ENCODE measurements around the gene CAPN1. TPM values are rescaled to one million over a fixed set of nuclear protein-coding genes. Genes with fewer than 3 reads are reported as not detected.
A peak's percentile ranks its signal among the peaks of the same experiment; 100 is the strongest.
"Not testable (repeated sequence)": the region's sequence is repeated elsewhere in the genome, so short reads cannot be mapped to it uniquely, and the experiment has no call there.

The CAPN1 gene
- total RNA-seq, 2 experiments from 2014 or later, result 170 to 179 TPM

GRCh38 chr11:65147352-65148075, 34.2 kb upstream of the CAPN1 start:
- no peak for ATAC-seq
- H3K27me3 Mint-ChIP-seq (ENCODE audit: low read depth), result peaks cover 27% of the 10 kb centered on the region
- H3K9me3 Mint-ChIP-seq (ENCODE audit: insufficient read depth), result no peaks in the 10 kb centered on the region
- CTCF ChIA-PET, result interaction anchor here (1.3 to 1.7 kb wide), 2 partner anchors 12 to 182 kb away, joined by 5 read pairs; no protein-coding TSS in a partner anchor
- H3K27ac Mint-ChIP-seq, result no peak overlapping the region
- H3K36me3 Mint-ChIP-seq (ENCODE audit: low read depth), result no peaks in the 10 kb centered on the region
- H3K4me3 Mint-ChIP-seq, result no peak overlapping the region
- peaks cover 9% of the 10 kb centered on the region for H3K4me1 Mint-ChIP-seq (ENCODE audit: low read depth)
- no peak for DNase-seq
- POLR2A ChIA-PET, result interaction anchor here (0.9 to 2.0 kb wide), 3 partner anchors 10 to 24 kb away, joined by 3 to 6 read pairs (median 4); no protein-coding TSS in a partner anchor

GRCh38 chr11:65148657-65149056, 33.1 kb upstream of the CAPN1 start:
- Mint-ChIP-seq H3K4me3 (no peak overlapping the region), H3K9me3 (ENCODE audit: insufficient read depth) (no peaks in the 10 kb centered on the region), H3K4me1 (ENCODE audit: low read depth) (peaks cover 9% of the 10 kb centered on the region), H3K36me3 (ENCODE audit: low read depth) (no peaks in the 10 kb centered on the region), H3K27ac (no peak overlapping the region), H3K27me3 (ENCODE audit: low read depth) (peaks cover 31% of the 10 kb centered on the region)
- ChIA-PET CTCF (no interaction called here), POLR2A (interaction anchor here (1.5 to 2.0 kb wide), 2 partner anchors 13 to 23 kb away, joined by 4 to 6 read pairs; no protein-coding TSS in a partner anchor)
- ATAC-seq, result no peak
- DNase-seq, result no peak

- ATAC-seq; CTCF ChIA-PET; POLR2A ChIA-PET; H3K36me3 Mint-ChIP-seq (ENCODE audit: low read depth); DNase-seq; H3K4me1 Mint-ChIP-seq (ENCODE audit: low read depth); H3K27ac Mint-ChIP-seq; H3K9me3 Mint-ChIP-seq (ENCODE audit: insufficient read depth); H3K4me3 Mint-ChIP-seq: not testable (repeated sequence)
- H3K27me3 Mint-ChIP-seq (ENCODE audit: low read depth), result peaks cover 28% of the 10 kb centered on the region
Measured at GRCh38 chr11:65150131-65150508, 31.6 kb upstream of the CAPN1 start.

GRCh38 chr11:65150509-65151299, 31.0 kb upstream of the CAPN1 start:
- H3K9me3 Mint-ChIP-seq (ENCODE audit: insufficient read depth), result no peaks in the 10 kb centered on the region
- H3K4me3 Mint-ChIP-seq, result no peak overlapping the region
- ChIA-PET POLR2A (no interaction called here), CTCF (interaction anchor here (0.6 kb wide), 1 partner anchor 53 kb away, joined by 3 read pairs; no protein-coding TSS in a partner anchor)
- H3K4me1 Mint-ChIP-seq (ENCODE audit: low read depth), result peaks cover 9% of the 10 kb centered on the region
- peaks cover 23% of the 10 kb centered on the region for H3K27me3 Mint-ChIP-seq (ENCODE audit: low read depth)
- H3K27ac Mint-ChIP-seq, result no peak overlapping the region
- ATAC-seq, result peak; percentile 36
- DNase-seq, result no peak
- no peaks in the 10 kb centered on the region for H3K36me3 Mint-ChIP-seq (ENCODE audit: low read depth)

- no peak for DNase-seq
- Mint-ChIP-seq H3K9me3 (ENCODE audit: insufficient read depth) (no peaks in the 10 kb centered on the region), H3K27me3 (ENCODE audit: low read depth) (peaks cover 22% of the 10 kb centered on the region), H3K27ac (no peak overlapping the region), H3K4me1 (ENCODE audit: low read depth) (peaks cover 9% of the 10 kb centered on the region), H3K36me3 (ENCODE audit: low read depth) (no peaks in the 10 kb centered on the region), H3K4me3 (no peak overlapping the region)
- POLR2A ChIA-PET, result interaction anchor here (1.2 kb wide), 1 partner anchor 18 kb away, joined by 3 read pairs; no protein-coding TSS in a partner anchor
- CTCF ChIA-PET, result interaction anchor here (0.6 to 1.0 kb wide), 2 partner anchors 52 to 53 kb away, joined by 3 read pairs; no protein-coding TSS in a partner anchor
- no peak for ATAC-seq
Measured at GRCh38 chr11:65151331-65151899, 30.3 kb upstream of the CAPN1 start.

GRCh38 chr11:65152122-65152521, 29.6 kb upstream of the CAPN1 start:
- DNase-seq, result no peak
- peaks cover 12% of the 10 kb centered on the region for H3K4me1 Mint-ChIP-seq (ENCODE audit: low read depth)
- H3K36me3 Mint-ChIP-seq (ENCODE audit: low read depth), result no peaks in the 10 kb centered on the region
- ChIA-PET POLR2A (interaction anchor here (0.6 to 1.2 kb wide), 2 partner anchors 19 to 110 kb away, joined by 3 read pairs; no protein-coding TSS in a partner anchor), CTCF (interaction anchor here (1.0 kb wide), 1 partner anchor 51 kb away, joined by 3 read pairs; no protein-coding TSS in a partner anchor)
- ATAC-seq, result no peak
- H3K9me3 Mint-ChIP-seq (ENCODE audit: insufficient read depth), result no peaks in the 10 kb centered on the region
- H3K27me3 Mint-ChIP-seq (ENCODE audit: low read depth), result peaks cover 22% of the 10 kb centered on the region
- no peak overlapping the region for H3K4me3 Mint-ChIP-seq
- H3K27ac Mint-ChIP-seq, result no peak overlapping the region

- Mint-ChIP-seq H3K9me3 (ENCODE audit: insufficient read depth) (no peaks in the 10 kb centered on the region), H3K27ac (no peak overlapping the region), H3K4me3 (no peak overlapping the region), H3K36me3 (ENCODE audit: low read depth) (no peaks in the 10 kb centered on the region), H3K27me3 (ENCODE audit: low read depth) (peaks cover 18% of the 10 kb centered on the region), H3K4me1 (ENCODE audit: low read depth) (peaks cover 16% of the 10 kb centered on the region)
- POLR2A ChIA-PET, result no interaction called here
- ATAC-seq, result no peak
- no peak for DNase-seq
- CTCF ChIA-PET, result interaction anchor here (1.5 kb wide), 1 partner anchor 174 kb away, joined by 3 read pairs; no protein-coding TSS in a partner anchor
Measured at GRCh38 chr11:65156256-65156655, 25.5 kb upstream of the CAPN1 start.

GRCh38 chr11:65156926-65157325, 24.8 kb upstream of the CAPN1 start:
- DNase-seq, result no peak
- peaks cover 15% of the 10 kb centered on the region for H3K4me1 Mint-ChIP-seq (ENCODE audit: low read depth)
- ChIA-PET CTCF (interaction anchor here (1.5 kb wide), 1 partner anchor 173 kb away, joined by 3 read pairs; no protein-coding TSS in a partner anchor), POLR2A (no interaction called here)
- no peak overlapping the region for H3K27ac Mint-ChIP-seq
- ATAC-seq, result no peak
- H3K9me3 Mint-ChIP-seq (ENCODE audit: insufficient read depth), result no peaks in the 10 kb centered on the region
- H3K27me3 Mint-ChIP-seq (ENCODE audit: low read depth), result peaks cover 16% of the 10 kb centered on the region
- H3K4me3 Mint-ChIP-seq, result no peak overlapping the region
- no peaks in the 10 kb centered on the region for H3K36me3 Mint-ChIP-seq (ENCODE audit: low read depth)

- CTCF ChIA-PET, result interaction anchor here (1.5 kb wide), 1 partner anchor 172 kb away, joined by 3 read pairs; no protein-coding TSS in a partner anchor
Measured at GRCh38 chr11:65157336-65157735, 24.4 kb upstream of the CAPN1 start.

GRCh38 chr11:65159012-65159411, 22.7 kb upstream of the CAPN1 start:
- POLR2A ChIA-PET, result interaction anchor here (0.6 kb wide), 1 partner anchor 23 kb away, joined by 4 read pairs; no protein-coding TSS in a partner anchor
- H3K27me3 Mint-ChIP-seq (ENCODE audit: low read depth), result peaks cover 10% of the 10 kb centered on the region
- no peak for DNase-seq
- no peak overlapping the region for H3K4me3 Mint-ChIP-seq
- H3K27ac Mint-ChIP-seq, result no peak overlapping the region
- H3K9me3 Mint-ChIP-seq (ENCODE audit: insufficient read depth), result no peaks in the 10 kb centered on the region
- peaks cover 12% of the 10 kb centered on the region for H3K4me1 Mint-ChIP-seq (ENCODE audit: low read depth)
- H3K36me3 Mint-ChIP-seq (ENCODE audit: low read depth), result no peaks in the 10 kb centered on the region
- no peak for ATAC-seq
- CTCF ChIA-PET, result no interaction called here

More at GRCh38 chr11:65157336-65157735, 24.4 kb upstream of the CAPN1 start:
- POLR2A ChIA-PET, result no interaction called here
- ATAC-seq (no peak), DNase-seq (no peak)
- Mint-ChIP-seq H3K36me3 (ENCODE audit: low read depth) (no peaks in the 10 kb centered on the region), H3K4me1 (ENCODE audit: low read depth) (peaks cover 12% of the 10 kb centered on the region), H3K27ac (no peak overlapping the region), H3K27me3 (ENCODE audit: low read depth) (peaks cover 16% of the 10 kb centered on the region), H3K4me3 (no peak overlapping the region), H3K9me3 (ENCODE audit: insufficient read depth) (no peaks in the 10 kb centered on the region)

GRCh38 chr11:65160643-65161042, 21.1 kb upstream of the CAPN1 start:
- Mint-ChIP-seq H3K27me3 (ENCODE audit: low read depth) (peaks cover 10% of the 10 kb centered on the region), H3K36me3 (ENCODE audit: low read depth) (no peaks in the 10 kb centered on the region), H3K27ac (no peak overlapping the region), H3K4me1 (ENCODE audit: low read depth) (peaks cover 12% of the 10 kb centered on the region), H3K9me3 (ENCODE audit: insufficient read depth) (no peaks in the 10 kb centered on the region), H3K4me3 (no peak overlapping the region)
- ChIA-PET CTCF (interaction anchor here (1.0 kb wide), 1 partner anchor 16 kb away, joined by 3 read pairs; no protein-coding TSS in a partner anchor), POLR2A (no interaction called here)
- DNase-seq (no peak), ATAC-seq (no peak)

All from activated CD8-positive, alpha-beta T cell treated with anti-CD3 and anti-CD28 coated beads, Interleukin-2, amount 10 ng/mL, durations not matched to agents 7 days and 5 days (primary cell).